ENCODE measurements around the gene EXTL1.

EXTL1 gene

DNA sequence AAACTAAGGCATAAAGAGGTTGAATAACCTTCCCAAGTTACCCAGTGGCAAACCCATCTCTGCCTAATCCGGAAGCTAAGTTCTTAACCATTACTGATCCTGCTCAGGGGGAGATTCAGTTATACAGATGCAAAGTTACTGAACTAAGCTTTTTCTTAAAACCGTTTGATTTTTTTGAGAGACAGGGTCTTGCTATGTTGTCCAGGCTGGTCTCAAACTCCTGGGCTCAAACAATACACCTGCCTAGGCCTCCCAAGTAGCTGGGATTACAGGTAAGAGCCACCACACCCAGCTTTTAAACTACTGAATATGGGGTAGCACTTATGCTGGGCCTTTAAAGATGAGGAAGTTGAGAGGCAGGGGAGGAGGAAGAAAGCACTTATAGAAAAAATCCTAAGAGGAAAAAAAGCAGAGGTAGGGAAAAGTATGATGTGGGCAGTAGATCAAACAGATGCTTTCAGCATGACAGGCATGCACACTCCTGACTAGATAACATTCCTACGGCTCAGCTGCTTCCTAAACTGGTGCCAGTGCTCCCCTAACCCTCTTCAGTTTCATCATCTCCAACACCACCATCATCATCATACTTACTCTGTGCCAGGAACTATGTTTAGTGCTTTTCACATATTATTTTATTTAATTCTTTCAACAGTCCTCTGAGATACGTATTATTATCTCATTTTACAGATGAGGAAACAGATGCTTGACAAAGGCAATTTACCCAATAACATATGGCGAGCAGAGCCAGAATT lies 29.5 kb upstream of the EXTL1 start:
- no peak for TF ChIP-seq CTCF (conservative IDR thresholded peaks at IDR 0.05; ENCODE audit: low read depth, low read length)
- DNase-seq (ENCODE audit: low read depth): no peak
- no peak overlapping the region for H3K4me3 ChIP-seq (ENCODE audit: low read length)

GRCh38 chr1:25992689-25993171 lies 28.8 kb upstream of the EXTL1 start:
- no peak overlapping the region for H3K4me3 ChIP-seq (ENCODE audit: low read length)
- no peak for DNase-seq (ENCODE audit: low read depth)
- TF ChIP-seq CTCF (conservative IDR thresholded peaks at IDR 0.05; ENCODE audit: low read depth, low read length): no peak

DNA sequence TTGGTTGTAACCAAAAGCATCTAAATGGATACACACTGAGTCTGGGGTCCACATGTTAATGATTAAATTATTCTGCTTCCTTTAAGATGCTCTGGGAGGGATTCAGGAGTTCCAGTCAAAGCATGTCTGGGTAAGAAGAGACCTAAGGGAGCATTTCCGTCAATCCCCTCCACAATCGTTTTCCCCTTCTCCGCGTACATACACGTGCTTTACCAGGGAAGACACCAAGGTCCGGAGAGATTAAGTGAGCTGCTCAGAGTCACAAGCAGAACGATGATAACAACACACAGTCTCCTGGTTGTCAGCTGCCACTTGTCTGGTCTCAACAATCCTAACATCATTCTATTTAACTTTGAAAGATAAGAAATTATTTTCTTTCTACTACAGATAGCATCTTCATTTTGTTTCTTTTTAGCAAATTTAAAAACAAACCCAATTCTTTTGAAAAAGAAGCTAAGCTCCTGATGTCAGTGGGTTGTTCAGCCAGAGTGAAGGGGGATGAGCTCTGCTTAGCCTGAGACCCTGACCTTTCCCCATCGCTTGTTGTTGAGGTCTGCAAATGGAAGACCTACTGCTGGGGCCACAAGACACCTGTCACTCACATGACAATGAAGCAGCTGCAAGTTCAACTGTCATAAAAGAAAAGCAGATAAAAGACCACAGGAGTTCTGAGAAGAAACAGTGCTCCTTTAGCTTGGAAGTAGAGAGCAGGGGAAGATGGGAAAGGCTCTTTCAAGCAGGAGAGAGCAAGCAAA lies 28.2 kb upstream of the EXTL1 start:
- no peak for DNase-seq (ENCODE audit: low read depth)
- no peak for TF ChIP-seq CTCF (conservative IDR thresholded peaks at IDR 0.05; ENCODE audit: low read depth, low read length)

GRCh38 chr1:25994402-25995150 lies 27.0 kb upstream of the EXTL1 start:
- H3K4me3 ChIP-seq (ENCODE audit: low read length): no peak overlapping the region
- TF ChIP-seq CTCF (conservative IDR thresholded peaks at IDR 0.05; ENCODE audit: low read depth, low read length): no peak
- no peak for DNase-seq (ENCODE audit: low read depth)

More for the DNA sequence above, 28.2 kb upstream of the EXTL1 start:
- no peak overlapping the region for H3K4me3 ChIP-seq (ENCODE audit: low read length)

DNA sequence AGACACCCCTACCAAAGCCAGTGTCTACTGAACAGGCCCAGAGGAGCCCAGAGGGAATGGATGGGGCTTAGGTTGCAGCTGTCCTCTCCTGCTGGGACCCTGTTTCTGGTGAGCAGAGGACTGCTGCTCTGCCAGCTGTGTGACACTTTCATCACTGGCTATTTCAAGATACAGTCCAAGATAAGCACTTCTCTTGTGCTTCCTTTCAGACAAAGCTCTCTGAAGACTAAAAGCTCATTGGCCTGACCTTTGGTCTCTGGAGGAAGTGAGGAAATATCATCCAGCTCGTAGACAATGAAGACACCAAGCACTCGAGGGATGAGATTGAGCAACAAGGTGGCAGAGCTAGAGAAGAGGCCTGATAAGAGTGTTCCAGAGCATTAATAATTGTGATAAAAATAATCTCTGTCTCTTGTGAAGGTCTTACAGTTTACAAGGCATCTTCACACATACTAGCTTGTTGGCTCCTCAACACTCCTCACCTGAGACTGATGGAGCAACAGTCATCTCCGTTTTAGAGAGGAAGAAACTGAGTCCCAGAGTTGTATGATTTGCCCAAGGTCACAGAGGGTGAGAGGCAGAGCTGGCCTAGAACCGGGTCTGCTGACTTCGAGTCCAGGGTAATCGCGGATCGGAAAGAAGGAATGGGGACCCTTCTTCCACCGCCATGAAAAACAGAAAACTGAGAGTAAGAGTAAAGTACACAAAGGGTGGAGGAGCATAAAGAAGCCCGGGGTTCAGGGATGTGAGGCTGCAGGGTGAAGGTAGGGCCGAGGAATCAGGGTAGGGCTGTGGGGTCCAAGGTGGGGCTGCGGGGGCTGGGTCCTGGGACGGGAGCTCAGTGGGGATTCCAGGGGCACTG lies 24.4 kb upstream of the EXTL1 start:
- H3K4me3 ChIP-seq (ENCODE audit: low read length): peak overlapping the region; percentile 86
- no peak for TF ChIP-seq CTCF (conservative IDR thresholded peaks at IDR 0.05; ENCODE audit: low read depth, low read length)
- no peak for DNase-seq (ENCODE audit: low read depth)
